SKM-1 (cell line): ENCODE measurements around the gene OMD.
"Not testable (repeated sequence)": the region's sequence is repeated elsewhere in the genome, so short reads cannot be mapped to it uniquely, and the experiment has no call there.

Source experiments
- DNase-seq: peaks from one replicate; lab custom pipeline; 2025; ENCODE audit not compliant: unreplicated experiment; lab: John Stamatoyannopoulos, UW

The OMD gene

GRCh38 chr9:92414566-92414965 lies 9.7 kb downstream of the OMD start:
- DNase-seq: no peak

- not testable (repeated sequence) for DNase-seq
Observed at GRCh38 chr9:92411157-92411556, 13.1 kb downstream of the OMD start.

GRCh38 chr9:92408747-92409478 lies 15.4 kb downstream of the OMD start:
- DNase-seq: no peak

- no peak for DNase-seq
Observed at GRCh38 chr9:92407818-92408217, 16.5 kb downstream of the OMD start.

- peak; percentile 23 for DNase-seq
Observed at GRCh38 chr9:92406477-92406876, 17.8 kb downstream of the OMD start.

- DNase-seq: no peak
Observed at GRCh38 chr9:92405818-92406217, 18.5 kb downstream of the OMD start.

- DNase-seq: no peak
Observed at GRCh38 chr9:92404042-92404836, 20.0 kb downstream of the OMD start, which contains the start of gene OGN. Gene OGN, minus strand, starts transcription at chr9:92404578. Its CDS starts 1,171 bp downstream, at chr9:92403407.

- no peak for DNase-seq
Observed at GRCh38 chr9:92402826-92403745, 21.2 kb downstream of the OMD start.

GRCh38 chr9:92402360-92402759 lies 21.9 kb downstream of the OMD start:
- no peak for DNase-seq

GRCh38 chr9:92397853-92398252 lies 26.4 kb downstream of the OMD start:
- no peak for DNase-seq

- DNase-seq: no peak
Observed at GRCh38 chr9:92395617-92396016, 28.7 kb downstream of the OMD start.

GRCh38 chr9:92393686-92394085 lies 30.6 kb downstream of the OMD start:
- DNase-seq: no peak

GRCh38 chr9:92392690-92393089 lies 31.6 kb downstream of the OMD start:
- no peak for DNase-seq

GRCh38 chr9:92385953-92386352 lies 38.3 kb downstream of the OMD start:
- no peak for DNase-seq

GRCh38 chr9:92385477-92385876 lies 38.8 kb downstream of the OMD start:
- no peak for DNase-seq

GRCh38 chr9:92385001-92385400 lies 39.3 kb downstream of the OMD start:
- no peak for DNase-seq

- no peak for DNase-seq
Observed at GRCh38 chr9:92384375-92384774, 39.9 kb downstream of the OMD start.

- no peak for DNase-seq
Observed at GRCh38 chr9:92381775-92382174, 42.5 kb downstream of the OMD start.

- no peak for DNase-seq
Observed at GRCh38 chr9:92380603-92381002, 43.7 kb downstream of the OMD start.

- no peak for DNase-seq
Observed at GRCh38 chr9:92378865-92379560, 45.3 kb downstream of the OMD start.

GRCh38 chr9:92377876-92378275 lies 46.4 kb downstream of the OMD start:
- DNase-seq: no peak
